HL-60/S4 (cell line): ENCODE results near the gene GAREM1.
"Not testable (repeated sequence)": the region's sequence is repeated elsewhere in the genome, so short reads cannot be mapped to it uniquely, and the experiment has no call there.

ENCODE experiments used
- in situ Hi-C: fragments of 300-500 bp; cut with MboI; formaldehyde crosslinking; loops from 2 replicates; pipeline ENCODE4 v1.14.3; 2022; ENCODE audit warnings: low sequenced_read_pairs

Gene GAREM1

GRCh38 chr18:32297579-32298170 lies 173.0 kb downstream of the GAREM1 start:
- in situ Hi-C loops, result no loop called here

GRCh38 chr18:32296851-32297250 lies 173.8 kb downstream of the GAREM1 start:
- in situ Hi-C loops, result no loop called here

GRCh38 chr18:32295604-32296003 lies 175.1 kb downstream of the GAREM1 start:
- in situ Hi-C loops, result no loop called here

DNA sequence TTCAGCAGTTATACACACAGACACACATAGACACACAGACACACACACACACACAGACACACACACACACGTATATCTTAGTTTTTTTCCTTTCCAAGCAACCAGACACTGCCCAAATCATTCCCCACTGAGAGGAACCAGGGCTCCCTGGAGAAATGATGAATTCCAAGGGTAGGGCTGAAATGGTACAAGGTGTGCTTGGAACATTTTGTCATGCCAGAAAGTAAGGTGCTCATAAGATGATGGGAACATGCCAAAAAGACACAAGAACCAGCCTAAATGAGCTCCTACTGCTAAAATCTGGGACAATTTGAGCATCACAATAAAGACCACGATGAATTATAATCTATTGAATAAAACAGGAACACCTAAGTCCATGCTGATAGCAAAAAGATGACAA lies 177.6 kb downstream of the GAREM1 start:
- in situ Hi-C loops, result no loop called here

- in situ Hi-C loops, result not testable (repeated sequence)
These were observed 179.1 kb downstream of the GAREM1 start for GRCh38 chr18:32291623-32292022.

- in situ Hi-C loops, result no loop called here
These were observed 179.9 kb downstream of the GAREM1 start for GRCh38 chr18:32290810-32291209.

DNA sequence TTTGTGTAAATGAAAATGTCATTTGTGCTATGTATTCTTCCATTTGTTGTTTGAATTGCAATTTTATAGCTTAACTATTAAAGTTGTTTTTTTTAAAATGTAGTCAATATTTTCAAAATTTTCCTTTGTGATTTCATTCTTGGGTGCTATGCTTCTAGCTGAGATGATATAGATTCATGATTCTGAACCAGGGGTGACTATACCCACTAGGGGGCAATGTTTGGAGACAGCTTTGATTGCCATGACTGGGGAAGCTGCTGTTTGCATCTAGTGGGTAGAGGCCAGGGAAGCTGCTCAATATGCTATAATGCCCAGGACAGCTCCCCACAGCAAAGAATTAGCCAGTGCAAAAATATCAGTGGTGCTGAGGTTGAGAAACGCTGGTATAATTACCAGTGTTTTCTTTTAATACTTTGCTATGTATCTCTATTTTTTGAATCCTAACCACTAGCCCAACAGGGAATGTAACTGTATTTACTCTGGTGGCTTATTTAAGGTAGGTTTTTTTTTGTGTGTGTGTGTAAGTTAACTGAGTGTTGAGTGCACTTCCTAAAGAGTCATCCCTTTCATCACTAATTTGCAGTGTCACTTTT lies 181.1 kb downstream of the GAREM1 start:
- in situ Hi-C loops, result no loop called here

DNA sequence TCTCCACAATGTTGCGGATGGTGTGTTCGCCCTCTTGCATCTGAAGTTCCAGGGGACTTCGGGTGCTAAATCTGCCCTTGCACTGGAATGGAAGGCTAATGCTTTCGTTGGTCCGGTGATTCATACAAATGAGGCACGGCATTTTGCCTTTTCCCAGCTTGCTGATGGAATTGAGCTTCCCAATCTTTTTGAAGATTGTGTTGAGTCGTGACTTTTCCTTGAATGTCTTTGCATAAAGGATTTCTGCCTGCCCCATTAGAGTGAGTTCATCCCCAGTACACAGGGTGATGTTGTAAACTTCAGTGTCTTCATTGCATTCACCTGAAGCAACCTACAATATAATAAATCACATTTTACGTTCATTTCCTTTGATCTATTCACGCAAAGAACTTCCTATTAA lies 182.8 kb downstream of the GAREM1 start:
- in situ Hi-C loops, result no loop called here

DNA sequence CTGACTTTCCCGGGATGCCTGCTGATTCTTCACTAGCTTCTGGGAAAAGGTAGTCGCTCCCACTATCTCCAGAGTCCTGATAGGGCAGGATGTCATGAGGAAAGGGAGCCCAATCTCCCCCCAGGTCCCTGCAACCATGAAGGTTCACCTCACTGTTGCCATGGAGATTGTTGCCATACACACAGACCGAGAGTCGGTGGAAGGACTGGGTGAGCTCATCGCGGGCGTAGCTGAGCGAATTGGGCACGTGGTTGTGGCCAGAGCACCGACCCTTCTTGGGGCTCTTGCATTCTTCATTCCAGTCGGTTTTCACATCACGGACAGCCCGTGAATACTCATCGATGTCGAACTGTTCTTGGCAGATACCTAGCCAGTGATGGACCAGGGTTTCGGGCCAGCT lies 183.4 kb downstream of the GAREM1 start:
- in situ Hi-C loops, result no loop called here

- in situ Hi-C loops, result no loop called here
These were observed 183.9 kb downstream of the GAREM1 start for GRCh38 chr18:32286749-32287148.

DNA sequence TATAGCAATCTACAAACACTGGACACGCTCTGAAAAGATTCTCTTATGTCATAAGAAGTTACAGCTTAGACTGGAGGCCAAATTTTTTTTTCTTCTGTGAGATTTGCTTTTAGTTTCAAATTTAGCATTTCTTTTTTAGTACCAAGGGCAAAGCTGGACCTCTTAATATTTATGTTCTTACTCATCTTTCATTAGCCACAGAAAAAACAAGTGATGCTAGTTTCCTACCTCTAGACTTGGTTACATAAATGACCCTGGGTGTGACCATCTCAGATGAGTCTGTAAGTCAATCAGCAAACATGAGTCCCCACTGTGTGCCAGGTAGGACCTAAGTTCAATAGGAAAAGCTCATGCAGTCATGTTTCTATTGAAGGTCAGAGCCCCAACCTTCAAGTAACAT lies 186.4 kb downstream of the GAREM1 start:
- in situ Hi-C loops, result no loop called here

DNA sequence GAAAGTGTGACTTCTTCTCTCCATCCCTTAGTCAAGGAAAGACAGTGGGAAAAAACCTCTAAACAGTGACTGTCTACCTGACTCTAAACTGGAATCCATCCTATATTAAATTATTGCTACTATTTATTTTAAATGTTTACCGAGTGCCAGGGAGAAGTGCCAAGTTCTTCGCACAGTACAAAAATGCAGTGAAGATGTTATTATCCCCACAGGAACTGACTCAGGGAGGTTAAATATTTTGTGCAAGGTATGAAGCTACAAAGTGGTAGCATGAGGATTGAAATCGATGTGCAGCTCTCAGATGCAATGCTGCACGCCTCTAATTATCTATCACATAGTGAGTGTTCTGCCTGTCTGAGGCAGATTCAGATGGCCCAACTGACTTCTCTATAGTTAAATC lies 189.8 kb downstream of the GAREM1 start:
- in situ Hi-C loops, result no loop called here

- in situ Hi-C loops, result no loop called here
These were observed 190.4 kb downstream of the GAREM1 start for GRCh38 chr18:32280188-32280783.

- in situ Hi-C loops, result no loop called here
These were observed 192.4 kb downstream of the GAREM1 start for GRCh38 chr18:32278177-32278799.

GRCh38 chr18:32277549-32277948 lies 193.1 kb downstream of the GAREM1 start:
- in situ Hi-C loops, result no loop called here

- in situ Hi-C loops, result no loop called here
These were observed 193.8 kb downstream of the GAREM1 start for GRCh38 chr18:32276906-32277305.

GRCh38 chr18:32276256-32276655 lies 194.4 kb downstream of the GAREM1 start:
- in situ Hi-C loops, result no loop called here

DNA sequence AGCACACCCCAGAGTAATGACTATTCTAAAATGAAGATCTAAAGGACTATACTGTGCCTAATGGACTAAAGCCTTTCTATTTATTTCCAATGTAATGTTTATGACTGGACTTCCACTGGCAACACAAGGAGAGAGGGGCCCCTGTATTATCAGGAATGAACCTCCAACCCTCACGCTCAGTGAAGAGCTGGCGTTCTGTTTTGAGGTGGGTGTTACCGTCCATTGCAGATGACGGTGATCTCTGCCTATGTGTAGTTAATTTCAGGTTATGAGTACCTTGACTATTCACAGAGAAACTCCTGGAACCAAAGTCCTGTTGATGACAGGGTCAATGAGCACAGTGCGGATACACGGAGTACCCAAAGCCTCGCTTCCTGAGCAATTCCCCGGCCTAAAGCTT lies 195.5 kb downstream of the GAREM1 start:
- in situ Hi-C loops, result no loop called here

GRCh38 chr18:32274307-32274706 lies 196.4 kb downstream of the GAREM1 start:
- in situ Hi-C loops, result no loop called here

- in situ Hi-C loops, result no loop called here
These were observed 198.9 kb downstream of the GAREM1 start for GRCh38 chr18:32271672-32272208.

- in situ Hi-C loops, result no loop called here
These were observed 200.3 kb downstream of the GAREM1 start for GRCh38 chr18:32270341-32270740.

GRCh38 chr18:32267463-32267862 lies 203.2 kb downstream of the GAREM1 start:
- in situ Hi-C loops, result no loop called here
